HG02973 (cell line): ENCODE measurements around the gene LTBP1.
"Not testable (repeated sequence)": the region's sequence is repeated elsewhere in the genome, so short reads cannot be mapped to it uniquely, and the experiment has no call there.

Source experiments
- ATAC-seq: cut with Tn5 transposase; IDR thresholded peaks from one replicate; pipeline ENCODE4 v1.9.1; 2021; ENCODE audit warnings: moderate library complexity; ENCODE audit not compliant: unreplicated experiment

LTBP1 gene

DNA sequence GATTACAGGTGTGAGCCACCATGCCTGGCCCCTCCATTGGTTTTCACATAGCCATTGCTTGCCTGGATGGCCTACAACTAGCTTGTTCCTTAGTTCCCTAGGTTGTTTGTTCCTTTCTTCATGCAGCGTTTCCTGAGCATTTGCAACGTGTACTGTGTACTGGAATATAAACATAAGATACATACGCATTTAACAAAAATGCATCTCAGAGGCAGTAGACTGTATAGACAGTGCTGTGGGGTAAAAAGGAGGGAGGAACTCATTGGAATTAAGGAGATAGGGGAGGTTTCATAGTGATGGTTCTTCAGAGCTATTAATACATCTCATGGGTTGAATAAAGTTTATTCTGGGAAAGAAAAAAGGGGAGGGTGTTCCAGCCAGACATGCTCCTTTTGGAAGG is 269.2 kb downstream of the LTBP1 start:
- ATAC-seq: no peak

DNA sequence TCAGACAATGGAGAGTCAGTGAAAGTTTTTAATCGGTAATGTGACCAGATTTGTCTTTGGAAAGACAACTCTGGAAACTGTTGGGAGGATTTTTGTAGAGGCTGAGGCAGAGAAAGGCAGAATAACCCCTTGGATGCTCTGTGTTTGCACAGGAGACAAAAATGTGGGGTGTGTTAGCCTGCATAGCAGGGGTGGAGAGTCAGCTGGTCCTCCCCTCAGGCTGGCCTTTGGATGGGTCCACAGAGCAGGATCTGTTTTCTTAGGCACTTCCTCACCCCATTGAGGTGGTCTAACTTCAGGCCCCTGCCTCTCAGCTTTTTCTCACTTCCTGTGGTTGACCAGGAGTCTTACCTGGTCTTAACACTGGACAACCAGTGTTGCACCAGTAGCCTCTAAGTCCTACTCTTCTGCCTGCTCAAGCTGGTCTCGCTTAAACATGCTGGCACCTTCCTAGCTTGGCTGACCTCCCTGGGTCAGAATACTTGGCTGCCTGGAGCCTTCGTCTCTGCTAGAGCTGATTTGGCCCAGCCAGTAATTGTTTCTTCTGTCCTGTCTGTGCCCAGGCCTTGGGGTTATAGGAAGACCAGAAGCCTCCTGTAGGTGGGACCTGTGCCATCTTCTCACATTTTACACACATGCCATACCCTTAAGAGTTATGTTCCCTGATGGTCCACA is 269.9 kb downstream of the LTBP1 start:
- no peak for ATAC-seq

DNA sequence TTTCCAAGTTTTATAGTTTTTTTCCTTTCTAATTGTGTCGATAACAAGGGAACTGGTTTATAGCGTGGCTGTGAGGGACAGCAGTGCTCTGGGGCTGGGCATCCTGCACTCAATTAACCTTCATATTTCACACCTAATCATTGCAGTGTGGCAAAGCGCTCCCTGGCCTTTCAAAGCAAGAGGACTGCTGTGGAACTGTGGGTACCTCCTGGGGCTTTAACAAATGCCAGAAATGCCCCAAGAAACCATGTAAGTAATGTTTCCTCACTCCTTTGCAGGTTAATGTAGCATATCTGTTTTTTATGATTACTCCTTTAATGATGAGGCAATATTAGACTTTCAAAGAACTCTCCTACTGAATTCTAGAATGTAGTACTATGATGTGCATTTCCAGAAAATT is 270.7 kb downstream of the LTBP1 start:
- no peak for ATAC-seq

DNA sequence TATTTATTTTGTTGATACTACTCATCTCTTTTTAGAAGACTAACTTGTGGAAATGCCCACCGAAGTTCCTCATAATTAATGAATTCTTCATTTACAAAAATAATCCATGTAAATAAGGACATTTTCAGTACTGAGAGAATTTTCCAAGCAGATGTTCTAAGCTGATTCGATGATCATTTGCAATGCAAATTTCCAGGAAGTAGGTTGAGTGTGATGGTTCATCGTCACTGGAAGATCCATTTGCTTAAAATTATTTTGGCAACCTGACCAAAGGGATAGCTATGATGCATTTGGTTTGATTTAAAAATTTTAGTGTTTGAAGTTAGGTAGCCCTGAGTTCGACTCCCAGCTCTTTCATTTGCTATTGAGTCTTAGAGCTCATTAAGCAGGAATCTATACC is 272.4 kb downstream of the LTBP1 start:
- no peak for ATAC-seq

DNA sequence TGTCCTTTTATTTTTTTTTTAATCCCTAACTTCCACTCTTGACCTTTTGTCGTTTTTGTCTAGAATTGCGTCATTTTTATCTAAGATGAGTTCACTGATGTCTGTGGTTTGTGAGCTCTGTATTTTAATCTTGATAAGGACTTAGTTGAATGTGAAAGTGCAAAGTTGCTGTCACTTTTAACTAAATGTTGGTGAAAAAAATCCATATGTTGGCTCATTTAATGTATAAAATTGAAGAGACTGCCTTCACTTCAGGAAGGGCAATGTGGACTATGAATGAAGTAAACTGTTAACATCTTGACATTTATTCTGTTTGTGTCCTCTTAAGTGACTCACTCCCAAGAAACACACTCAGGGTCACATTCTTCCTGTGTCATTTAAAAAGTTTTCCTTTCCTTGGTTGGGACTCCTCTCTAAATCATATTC is 273.1 kb downstream of the LTBP1 start:
- ATAC-seq: no peak

DNA sequence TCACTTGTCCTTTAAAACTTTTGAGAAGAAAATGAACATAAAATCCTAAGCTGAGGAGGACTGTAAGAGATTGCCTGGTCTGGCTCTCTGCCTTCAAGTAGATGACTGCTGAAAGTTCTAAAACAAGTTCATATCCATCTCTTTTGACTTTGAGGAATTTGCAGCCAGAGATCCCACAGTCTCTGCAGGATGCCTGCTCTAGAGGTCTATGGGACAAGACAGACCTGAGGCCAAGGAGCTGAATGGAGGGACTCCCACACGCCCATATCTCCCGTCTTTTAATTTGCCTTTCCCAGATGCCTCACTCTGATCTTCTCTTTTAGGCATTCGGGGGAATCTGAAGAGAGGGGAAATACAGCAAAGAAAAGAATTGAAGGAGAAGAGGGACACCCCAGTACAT is 273.8 kb downstream of the LTBP1 start:
- no peak for ATAC-seq

DNA sequence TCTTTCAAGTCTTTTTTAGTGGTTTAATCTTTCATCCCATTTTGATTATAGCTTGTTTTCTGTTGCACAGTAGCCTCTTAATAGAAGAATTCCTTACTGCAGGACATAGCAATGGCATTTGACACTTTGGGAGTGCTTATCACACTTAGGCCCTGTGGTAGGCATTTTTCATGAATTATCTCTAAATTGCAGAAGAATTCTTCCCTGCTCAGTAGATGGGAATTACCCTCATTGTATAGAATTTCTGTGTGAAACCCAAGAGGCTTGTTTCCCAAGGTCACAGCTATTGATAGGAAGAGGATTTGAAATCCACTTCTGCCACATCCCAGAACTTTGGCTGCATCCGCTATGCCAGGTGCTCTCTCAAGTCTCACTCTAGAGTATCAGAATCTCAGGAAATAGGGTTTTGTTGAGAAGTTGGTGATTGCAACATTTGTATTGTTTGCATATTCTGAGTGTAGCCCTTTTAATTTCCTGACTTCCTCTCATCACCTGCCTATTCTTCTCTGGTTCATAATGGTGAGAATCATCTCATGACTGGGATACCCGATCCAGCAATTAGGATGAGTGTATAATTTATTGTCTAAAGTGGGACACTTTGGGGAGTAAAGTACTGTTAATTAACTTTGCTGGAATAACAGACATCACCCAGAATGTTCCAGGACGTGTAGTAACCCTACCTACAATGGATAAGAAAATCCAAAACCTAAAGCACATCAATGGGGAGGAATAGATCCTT is 274.5 kb downstream of the LTBP1 start:
- no peak for ATAC-seq

DNA sequence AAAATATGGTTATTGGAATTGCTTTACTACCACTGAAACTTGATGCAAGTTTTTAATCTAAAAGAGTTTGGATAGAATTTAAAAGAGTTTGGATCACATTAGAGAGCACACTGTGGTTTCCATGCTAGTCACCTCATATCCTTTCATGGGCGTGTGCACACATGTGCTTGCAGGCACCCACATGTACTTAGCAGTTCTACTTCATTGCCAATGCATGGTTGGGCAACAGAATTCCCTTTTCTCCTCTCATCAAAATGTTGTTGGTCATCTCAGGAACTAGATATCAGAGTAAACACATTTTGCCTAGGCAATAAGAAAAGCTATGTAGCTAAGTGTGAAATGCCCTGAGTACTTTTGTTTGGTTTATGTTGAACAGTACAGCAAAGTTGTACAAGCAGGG is 275.6 kb downstream of the LTBP1 start:
- ATAC-seq: no peak

DNA sequence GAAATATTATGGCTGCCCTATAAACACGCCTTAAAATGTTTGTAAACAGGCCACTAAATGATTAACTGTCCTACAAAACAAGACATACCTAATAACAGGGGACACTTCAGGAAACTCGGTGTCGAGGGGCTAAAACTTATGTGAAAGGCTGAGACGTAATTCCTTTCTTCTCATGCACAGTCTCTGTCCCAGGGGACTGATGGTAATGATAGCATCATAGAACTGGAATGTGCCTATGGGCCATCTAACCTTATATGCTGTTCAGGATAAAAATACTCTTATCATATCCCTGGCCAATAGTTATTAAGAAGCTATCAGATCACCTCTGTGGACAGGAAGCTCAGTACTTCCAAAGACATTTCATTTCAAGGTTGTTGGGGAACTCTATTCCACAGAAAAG is 277.1 kb downstream of the LTBP1 start:
- no peak for ATAC-seq

DNA sequence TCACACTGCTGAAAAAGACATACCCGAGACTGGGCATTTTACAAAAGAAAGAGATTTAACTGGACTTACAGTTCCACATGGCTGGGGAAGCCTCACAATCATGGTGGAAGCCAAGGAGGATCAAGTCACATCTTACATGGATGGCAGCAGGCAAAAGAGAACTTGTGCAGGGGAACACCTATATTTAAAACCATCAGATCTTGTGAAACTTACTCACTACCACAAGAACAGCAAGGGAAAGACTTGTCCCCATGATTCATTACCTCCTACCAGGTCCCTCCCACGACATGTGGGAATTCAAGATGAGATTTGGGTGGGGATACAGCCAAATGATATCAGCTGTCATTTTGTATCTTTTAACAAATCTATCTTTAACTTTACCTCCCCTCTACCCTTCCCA is 278.6 kb downstream of the LTBP1 start:
- no peak for ATAC-seq

DNA sequence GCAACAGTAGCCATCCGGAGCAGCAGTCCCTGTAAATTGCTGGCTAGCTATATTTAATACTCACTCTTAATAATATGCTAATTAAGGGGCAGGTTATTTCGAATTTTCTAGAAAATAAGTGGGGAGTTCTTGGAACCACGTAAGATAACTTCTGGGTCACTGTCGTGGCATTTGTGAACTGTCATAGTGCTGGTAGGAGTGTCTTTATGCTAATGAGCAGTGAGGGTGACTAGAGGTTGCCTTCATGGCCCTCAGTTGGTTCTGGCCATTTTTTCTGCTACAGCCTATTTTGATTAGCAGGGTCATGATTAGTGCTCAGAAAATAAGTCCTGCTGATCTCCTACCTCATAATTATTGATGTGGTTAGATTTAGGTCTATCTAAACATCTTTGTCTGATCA is 279.8 kb downstream of the LTBP1 start:
- no peak for ATAC-seq

DNA sequence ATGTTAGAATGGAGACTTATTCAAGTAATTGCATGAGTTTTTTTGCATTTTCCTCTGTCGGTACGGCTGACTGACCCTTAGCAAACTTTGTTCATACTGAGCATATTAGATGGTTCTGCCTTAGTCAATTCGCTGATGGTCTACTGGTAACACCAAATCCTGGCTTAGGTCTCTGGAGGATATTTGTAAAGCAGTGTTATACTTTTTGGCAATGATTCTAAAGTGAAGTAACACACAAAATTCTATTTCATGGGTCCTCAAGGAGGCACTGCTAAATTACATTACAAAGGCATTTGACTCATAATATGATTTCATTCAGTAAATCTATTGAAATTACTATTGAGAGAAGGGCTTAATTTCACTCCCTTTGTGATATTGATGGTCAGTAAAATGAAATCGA is 282.9 kb downstream of the LTBP1 start:
- ATAC-seq: no peak

DNA sequence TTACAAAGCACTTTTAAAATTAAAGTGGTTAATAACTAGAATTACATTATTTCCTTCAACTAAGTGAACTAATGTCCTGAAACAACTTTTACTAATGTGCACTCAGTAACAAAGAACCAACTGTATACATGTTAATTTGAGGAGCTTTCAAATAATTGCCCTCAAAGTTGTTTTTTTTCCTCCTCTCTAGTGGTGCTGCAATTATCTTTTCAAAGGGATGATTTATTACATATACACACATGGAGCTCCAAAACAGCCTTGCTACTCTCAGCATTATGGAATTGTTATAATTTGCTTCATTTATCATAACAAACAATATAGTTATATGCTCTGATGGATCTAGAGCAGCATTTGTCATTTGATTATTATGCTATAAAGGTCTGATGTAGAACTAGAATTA is 283.4 kb downstream of the LTBP1 start:
- ATAC-seq: no peak

DNA sequence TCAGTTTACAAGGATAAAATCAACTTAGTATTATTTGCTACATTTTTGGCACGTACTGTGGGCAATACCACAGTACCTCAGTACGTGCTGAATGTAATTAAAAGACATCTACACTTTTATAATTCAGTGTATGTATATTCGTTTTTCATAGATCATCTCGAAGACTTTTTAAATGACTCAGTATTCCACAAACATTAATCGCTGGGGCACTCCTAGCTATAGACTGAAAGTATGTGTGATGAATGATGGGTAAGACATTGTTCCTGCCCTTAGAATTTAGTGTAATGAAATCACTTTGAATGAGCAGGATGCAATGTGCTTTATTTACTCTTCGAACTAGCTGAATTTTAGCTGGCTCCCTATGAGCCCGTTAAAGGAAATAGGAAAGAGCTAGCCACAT is 284.1 kb downstream of the LTBP1 start:
- no peak for ATAC-seq

DNA sequence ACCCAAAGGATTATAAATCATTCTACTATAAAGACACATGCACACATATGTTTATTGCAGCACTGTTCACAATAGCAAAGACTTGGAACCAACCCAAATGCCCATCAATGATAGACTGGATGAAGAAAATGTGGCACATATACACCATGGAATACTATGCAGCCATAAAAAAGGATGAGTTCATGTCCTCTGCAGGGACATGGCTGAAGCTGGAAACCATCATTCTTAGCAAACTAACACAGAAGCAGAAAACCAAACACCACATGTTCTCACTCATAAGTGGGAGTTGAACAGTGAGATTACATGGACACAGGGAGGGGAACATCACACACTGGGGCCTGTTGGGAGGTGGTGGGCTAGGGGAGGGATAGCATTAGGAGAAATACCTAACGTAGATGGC is 288.8 kb downstream of the LTBP1 start:
- not testable (repeated sequence) for ATAC-seq

DNA sequence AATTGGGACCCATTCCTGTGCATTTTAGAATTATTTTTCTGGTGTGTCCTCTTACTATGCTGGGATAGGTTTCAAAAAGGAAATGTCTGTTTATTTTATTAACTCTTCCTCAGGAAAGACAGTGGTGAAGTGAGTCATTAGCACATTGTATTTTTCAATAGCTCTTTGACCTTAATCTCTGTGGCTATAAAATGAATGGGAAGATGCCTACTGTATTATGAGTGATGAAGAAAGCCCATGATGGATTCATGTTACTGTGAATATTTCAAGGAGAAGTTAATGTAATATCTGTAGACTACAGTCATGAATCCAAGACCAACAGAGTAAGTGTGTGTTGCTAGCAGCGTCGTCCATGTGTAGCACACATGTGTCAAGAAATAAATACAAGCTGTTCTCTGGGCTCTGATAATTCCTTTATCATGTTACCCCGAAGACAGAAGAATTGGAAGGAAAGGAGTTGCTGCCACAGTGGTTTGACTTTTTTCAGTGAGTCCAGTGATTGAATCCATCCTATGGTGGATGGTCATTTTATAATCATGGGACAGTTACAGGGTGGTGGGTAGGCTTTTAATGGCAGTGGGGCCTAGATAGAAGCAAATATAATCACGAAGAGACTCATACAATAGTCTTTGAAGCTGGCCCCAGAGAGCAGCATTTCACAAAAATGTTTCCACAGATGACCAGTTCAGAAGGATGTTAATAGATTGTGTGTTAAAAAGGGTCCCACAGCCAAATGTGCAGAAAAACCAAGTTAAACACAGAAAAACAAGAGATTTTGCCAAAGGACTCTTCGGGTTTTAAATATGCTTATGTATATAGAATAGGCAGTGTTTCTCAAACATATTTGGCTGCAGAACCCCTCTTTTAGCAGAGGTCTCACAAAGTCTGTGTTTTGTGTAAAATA is 290.0 kb downstream of the LTBP1 start:
- ATAC-seq: no peak

DNA sequence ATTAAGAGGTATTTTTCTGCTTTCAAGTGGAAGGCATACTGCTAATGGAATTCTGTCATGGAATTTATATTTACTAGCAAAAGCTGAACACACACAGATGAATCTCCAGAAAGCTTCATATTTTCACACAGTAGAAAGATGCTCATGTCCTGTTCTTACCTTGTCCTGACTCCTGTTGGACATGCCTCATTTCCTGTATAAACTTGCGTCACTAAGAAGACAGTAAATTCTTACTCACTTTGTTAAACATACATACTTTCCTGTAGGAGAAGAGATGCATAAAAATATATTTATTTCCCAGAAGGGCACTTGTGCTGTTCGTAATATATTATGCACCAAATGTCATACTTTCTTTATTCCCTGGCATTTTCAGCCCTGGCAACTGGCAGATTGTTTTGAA is 291.4 kb downstream of the LTBP1 start:
- ATAC-seq: no peak

DNA sequence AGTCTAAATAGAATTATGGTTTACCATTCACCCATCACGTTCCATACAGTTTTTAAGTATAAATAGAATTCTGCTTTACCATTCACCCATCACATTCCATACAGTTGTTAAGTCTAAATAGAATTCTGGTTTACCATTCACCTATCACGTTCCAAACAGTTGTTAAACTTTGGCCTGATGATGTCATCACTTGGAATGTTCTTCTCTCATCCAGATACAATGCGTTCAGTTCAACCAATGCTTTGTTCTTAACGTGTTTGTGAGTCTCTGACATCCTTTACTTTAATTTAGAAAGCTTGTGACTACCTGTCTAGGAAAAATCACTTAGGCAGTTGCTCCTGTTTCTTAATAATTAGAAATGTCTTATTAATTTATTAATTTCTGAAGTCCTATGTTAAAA is 293.4 kb downstream of the LTBP1 start:
- no peak for ATAC-seq

DNA sequence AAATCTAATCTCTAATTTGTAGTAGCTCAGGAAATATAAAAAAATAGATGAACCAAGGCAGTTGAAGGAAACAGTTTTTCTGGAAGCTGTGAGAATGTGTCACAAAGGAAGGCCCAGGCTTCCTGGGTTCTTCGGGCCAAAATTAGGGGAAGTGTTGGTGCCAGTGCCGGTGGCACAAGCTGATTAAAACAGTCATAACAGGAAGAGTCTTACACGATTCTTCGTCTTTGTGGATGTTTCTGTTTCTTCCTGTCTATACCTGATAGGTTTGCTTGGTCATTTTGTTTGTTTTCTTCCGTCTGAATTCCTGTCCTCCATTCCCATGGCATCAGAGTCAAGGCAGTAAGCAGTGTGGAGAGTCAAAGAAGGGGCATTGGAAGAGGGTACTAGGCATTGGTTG is 294.3 kb downstream of the LTBP1 start:
- no peak for ATAC-seq

DNA sequence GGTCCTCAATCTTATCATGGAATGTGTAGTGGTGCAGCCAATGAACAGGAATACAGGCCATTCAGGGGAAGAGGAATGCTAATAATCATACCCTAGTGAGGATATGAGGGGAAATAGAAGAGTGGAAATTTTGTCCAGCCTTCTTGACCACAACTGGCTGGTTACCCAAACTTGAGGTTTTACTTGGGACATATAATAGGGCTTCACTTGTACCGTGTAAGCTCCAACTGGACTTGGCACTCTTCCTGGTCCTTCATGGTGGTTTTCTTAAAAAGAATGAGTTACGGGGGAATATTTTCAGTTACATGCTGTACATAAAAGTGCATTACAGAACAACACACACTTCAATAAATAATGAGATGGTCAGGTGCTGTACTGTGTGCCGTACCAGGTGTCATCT is 294.8 kb downstream of the LTBP1 start:
- ATAC-seq: no peak

DNA sequence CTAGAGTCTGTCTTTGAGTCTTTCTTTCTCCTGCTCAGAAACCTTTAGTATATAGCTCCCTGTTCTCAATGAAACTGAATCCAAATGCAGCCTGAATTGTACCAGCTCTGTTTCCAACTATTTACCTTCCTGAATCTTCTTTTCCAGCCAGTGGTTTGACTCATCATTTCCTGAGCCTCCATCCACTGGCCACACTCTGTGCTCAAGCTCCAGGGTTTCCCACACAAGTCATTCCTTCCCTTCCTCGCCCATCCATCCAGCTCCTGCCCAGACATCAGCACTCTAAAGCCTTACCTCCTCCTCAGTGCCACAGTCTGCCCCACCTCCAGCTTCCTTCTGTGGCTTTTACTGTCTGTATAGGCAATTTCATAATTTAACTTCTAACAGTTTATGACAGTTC is 296.1 kb downstream of the LTBP1 start:
- no peak for ATAC-seq

DNA sequence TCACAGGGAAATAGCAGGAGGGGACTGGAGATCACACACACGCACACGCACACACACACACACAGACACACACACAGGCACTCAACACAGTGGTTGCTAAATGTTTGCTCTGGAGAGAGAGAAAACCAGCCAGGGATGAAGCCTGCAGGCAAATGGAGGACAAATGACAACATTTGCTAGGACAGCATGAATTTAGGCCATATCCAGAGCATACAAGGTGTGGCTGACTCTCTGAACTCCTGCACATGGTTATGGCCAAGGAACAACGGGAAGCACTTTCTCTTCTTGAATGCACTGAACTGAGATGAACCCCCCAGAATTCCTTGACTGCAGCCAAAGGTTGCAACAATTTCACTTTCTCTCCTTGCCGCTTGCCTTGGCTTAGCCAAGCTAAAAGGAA is 299.7 kb downstream of the LTBP1 start:
- no peak for ATAC-seq
